GM19468 (cell line): Measurements from ENCODE around the gene NR2F1.
"Not testable (repeated sequence)": the region's sequence is repeated elsewhere in the genome, so short reads cannot be mapped to it uniquely, and the experiment has no call there.

Experiments
- ATAC-seq: cut with Tn5 transposase; IDR thresholded peaks from one replicate; pipeline ENCODE4 v1.9.1; 2021; ENCODE audit warnings: mild to moderate bottlenecking, moderate library complexity, moderate number of reproducible peaks; ENCODE audit not compliant: unreplicated experiment; ENCODE audit errors: extremely low read depth

NR2F1 gene

DNA sequence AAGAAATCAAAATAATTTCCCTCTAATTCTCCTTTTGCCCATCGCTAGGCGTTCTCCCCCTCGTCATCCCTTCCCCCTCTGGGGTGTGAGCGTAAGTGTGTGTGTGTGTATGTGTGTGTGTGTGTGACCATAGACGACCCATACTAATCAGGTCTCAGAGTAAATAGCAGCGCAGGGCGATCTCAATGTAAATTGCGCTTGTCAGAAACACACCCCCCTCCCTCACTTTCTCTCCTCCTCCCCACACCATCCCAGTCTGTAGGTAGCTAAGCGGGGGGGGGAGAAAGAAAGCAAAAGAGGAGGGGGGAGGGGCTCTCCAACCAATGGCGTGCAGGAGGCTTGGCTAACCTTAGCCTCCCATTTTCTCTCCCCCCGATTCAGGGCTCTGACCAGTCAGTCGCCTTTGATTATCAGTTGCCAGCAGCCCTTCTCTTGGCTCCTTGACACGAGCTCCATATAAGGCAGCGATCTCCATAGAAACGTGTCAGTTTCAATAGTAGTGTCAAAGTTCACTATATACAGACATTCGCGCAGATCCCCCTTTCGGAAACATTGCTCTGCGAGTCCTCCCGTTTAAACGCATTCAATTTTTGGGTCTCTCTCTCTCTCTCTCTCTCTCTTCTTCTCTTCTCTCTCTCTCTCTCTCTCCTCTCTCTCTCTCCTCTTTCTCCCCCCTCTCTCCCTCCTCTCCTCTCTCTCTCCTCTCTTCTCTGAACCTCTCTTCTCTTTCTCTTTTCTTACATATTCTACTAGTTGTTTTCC, at the start of gene NR2F1:
TSS of gene NR2F1 (plus strand) at position 546 of the 762 bp plus-strand sequence. CDS start 1,802 bp downstream, outside the sequence.
- no peak for ATAC-seq

DNA sequence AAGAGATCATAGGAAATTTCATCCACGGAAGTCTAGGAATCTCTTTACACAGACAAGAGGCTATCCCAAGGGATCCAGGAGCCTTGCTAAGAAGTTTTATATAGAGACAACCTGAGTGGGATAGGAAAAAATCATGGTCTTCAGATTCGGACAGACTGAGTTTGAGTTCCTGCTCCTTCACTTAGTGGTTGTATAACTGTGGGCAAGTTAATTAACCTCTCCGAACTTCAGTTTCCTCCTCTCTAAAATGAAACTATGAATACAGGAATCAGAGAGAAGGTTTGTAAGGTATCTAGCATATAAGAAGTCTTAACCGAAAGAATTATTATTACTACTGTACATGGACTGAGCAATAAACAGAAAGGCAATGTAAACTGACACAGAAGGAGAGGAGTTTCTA, 37.1 kb upstream of the NR2F1 start:
- ATAC-seq = no peak

DNA sequence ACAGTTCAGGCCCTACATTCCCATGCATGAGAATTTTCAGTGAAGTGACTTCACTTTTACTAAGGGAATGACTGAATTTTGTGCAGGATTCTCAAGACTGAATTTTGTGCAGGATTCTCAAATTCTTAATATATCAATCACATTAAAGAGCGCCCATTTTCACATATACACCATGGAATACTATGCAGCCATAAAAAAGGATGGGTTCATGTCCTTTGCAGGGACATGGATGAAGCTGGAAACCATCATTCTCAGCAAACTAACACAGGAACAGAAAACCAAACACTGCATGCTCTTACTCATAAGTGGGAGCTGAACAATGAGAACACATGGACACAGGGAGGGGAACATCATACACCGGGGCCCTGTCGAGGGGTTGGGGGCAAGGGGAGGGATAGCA, 33.4 kb upstream of the NR2F1 start:
- not testable (repeated sequence) for ATAC-seq

DNA sequence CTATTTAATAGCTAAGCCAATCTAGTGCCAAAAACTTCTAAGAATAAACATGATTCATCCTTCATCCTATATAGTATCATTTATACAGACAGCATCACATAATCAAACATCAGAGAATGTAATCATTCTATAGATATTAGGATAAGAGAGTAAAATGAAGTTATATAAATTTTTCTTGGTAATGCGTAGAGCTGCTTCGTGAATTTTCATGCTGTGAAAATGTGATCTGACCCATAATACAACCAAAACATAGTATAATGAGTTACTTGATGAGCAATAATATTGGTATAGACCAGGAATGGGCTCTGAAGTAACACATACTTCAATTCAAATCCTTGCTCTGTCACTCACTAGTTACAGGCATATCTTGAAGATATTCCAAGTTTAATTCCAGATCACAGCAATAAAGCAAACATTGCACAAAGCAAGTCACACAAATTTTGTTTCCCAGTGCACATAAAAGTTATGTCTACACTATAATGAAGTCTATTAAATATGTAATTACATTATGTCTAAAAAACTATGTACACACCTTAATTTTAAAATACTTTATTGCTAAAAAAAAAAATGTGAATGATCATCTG, 25.9 kb upstream of the NR2F1 start:
- ATAC-seq = no peak

DNA sequence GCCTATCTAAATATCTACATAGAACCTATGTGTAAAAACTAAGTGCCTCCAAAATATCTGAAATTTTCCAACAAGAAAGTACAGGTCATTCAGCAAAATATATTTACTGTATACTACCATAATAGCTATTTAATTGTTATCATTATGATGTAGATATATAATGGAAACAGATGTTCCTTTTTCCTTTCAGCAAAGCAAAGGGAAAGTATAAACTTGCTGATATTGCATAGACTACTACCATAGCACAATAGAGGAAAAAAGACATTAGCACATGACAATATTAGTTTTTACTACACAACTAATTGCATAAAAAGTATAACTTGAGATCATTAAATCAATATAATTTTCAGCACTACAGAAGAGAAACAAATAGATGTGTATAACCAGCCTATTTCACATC, 16.9 kb upstream of the NR2F1 start:
- ATAC-seq = no peak

DNA sequence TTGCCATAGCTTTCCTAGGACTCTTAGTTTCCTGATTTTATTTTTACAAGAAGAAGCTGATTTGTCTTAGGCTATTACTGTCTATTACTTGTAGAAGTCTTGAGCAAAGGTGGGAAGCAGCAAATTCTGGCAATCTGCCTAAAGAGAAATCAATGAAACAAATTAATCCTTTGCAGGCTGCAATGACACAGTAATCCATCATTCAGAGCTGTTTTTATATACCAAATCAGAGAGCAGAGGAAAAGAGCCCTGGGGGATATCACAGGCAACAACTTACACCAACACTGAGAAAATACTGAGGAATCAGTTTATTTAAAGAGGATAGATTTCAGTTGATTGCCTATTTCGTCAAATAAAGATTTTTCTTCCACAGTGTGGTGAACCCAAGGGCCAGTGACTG, 15.6 kb upstream of the NR2F1 start:
- ATAC-seq = no peak

DNA sequence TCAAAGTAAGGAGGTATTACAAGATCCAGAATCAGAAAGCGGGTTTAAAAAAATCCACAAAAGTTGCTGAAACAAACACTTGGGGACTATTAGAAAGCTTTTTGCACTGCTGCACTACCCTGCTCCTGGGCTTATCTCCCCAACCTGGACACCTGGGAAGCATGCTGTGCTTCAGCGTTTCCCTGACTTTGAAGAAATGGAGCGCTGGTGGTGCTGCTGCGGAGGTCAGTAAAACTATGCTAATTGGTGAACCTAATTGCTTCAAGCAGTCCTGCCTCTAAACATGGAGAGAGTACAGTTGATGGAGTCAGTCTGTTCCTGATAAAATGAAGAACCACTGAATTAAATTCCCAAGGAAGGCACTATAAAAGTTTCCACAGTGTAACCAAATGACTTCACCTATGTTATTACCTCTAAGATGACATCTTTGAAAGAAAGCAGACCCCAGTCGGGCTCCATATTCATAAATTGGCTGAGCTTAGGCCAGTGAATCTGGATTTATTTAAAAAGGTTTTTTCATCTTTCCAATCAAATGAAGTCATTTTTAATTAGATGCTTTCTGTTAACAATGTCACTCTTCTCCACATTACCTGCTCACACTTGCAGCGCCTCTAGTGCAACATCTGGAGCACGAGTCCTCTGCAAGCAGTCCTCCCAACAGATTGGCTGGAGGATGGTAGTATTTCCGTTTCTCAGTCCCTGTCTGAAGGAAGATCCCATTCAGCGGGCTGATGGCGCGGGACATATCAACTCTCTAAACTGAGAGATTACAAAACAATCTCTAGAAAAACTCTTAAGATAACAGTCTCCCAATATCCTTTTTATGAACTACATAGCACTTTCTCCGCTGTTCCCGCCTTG, 13.5 kb upstream of the NR2F1 start:
- no peak for ATAC-seq

DNA sequence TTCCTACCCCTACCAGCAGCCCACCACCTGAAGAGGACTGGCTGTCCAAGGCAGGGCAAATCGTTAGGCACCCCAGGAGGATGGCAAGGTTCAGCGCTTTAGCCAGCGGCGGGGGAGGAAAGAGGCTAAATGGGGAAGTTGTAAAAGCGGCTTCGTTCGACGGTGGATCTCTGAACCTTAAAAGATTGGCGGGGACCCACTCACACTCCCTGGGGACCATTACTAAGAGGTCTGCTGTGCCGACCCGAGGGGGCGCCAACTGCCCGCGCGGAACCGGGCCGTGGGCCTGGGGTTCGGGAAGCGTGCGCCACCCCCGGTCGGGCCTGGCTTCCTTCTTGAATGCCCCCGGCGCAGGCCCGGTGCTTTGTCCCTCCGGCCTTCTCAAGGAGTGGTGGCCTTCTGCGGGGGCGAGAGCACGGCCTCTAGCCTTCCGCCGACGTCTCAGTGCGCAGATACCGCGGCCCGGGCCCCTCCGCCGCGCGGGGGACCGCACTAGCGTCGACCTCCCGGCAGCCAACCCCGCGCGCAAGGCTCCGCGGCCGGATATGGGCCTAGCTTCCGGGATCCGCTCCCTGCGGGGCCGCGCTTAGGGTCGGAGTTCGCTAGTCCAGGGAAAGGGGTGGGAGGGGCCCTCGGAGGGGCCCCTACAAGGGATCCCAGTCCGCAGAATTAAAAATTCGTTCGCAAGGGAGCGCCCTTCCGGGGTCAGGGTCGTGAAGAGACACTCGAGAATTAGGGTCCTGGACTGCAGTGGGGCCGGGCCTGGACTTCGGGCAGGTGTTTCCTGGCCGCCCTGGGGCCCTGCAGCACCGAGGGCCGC, 12.5 kb upstream of the NR2F1 start:
- no peak for ATAC-seq

DNA sequence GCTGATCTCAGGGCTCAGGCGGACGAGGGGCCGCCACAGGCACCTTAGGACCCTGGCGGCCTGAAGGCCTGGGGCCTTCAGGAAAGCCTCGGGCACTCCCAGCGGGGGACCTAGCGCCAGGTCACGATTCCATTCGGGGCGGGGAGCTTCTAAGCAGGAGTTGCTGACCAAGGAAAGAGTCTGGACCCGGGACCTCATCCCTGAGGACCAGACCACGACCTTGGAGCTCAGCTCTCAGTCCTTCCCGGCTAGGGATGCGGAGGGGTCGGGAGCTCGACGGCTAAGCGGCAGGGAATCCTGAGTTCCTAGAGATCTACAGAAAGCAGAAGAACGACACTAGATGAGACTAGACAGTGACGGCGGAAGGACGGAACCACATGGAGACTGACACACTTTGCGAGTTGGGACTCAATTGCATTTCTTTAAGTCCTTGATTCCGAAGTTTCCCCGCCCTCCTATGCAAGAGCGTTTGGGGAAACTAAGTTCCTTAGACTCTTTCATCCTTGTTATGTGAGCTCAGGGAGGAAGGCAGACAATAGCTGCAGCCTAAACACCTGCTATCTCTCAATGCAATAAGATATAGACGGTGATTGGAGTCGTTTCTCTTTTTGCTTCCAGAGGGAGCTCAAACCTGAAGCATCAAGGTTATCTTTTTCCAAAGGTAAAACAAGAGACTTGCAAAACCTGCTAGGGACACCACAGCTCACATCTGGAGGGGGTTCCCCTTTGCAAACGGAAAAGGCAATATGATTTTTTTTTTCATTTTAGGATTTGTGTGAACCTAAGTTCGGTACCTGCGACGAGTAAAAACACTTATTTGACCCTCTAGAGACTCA, 11.7 kb upstream of the NR2F1 start:
- no peak for ATAC-seq

DNA sequence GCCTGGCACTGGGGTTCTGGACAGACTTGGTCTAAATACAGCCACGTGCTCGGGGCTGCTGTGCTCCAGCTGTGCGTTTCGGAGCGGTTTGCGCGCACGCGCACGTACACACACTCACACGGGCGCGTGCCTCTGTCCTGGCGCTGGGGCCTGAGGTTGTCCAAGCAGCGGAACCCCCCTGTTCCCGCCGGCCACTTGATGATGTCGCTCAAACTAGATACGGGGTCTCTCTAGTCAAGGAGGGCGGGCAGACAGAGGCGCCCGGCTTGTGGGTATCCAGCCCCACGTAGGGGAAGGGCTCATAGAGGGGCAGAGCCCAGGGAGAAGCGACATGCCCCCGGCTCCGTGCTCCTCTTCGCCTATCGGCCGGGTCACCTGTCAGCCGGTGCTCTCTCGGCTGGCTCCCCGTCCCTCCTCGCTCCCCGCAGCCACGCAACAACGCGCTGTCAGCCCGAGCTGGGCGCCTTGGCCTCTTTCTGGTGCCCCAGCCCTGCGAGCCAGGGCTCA, 10.9 kb upstream of the NR2F1 start:
- ATAC-seq = no peak

DNA sequence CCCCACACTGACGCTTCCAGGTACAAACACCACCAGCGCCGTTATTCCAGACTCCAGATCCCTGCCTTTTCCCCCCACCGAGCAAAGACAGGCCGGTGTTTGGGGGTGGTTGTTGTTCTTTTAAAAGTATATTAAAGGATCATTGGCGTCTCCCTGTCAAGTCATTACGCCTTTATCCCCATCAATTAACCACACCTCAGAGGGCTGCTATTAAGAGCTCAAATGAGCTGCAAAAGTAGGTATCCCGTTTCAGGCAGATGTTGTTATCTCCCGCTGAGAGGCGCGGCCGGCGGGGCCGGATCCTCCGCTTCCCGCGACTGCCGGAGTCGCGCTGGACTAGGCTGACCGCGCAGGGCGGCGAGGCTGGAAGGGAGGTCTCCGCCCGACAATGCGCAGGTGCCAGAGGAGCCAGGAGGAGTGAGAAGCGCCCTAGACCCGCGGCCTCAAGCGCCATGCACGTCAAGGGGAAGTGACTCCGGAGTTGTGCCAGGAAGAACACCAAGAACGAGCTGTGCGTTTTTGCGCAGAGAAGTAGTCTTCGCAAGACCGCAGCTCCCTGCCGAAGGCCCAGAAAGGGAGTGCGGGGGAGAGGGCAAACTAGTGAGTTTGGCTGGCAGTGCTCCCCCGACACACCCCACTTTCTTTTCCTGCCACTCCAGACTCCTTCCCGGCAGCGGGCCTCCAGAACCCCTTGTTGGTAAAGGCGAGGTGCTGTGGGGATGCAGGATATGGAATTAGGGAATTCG, 10.2 kb upstream of the NR2F1 start:
- no peak for ATAC-seq

DNA sequence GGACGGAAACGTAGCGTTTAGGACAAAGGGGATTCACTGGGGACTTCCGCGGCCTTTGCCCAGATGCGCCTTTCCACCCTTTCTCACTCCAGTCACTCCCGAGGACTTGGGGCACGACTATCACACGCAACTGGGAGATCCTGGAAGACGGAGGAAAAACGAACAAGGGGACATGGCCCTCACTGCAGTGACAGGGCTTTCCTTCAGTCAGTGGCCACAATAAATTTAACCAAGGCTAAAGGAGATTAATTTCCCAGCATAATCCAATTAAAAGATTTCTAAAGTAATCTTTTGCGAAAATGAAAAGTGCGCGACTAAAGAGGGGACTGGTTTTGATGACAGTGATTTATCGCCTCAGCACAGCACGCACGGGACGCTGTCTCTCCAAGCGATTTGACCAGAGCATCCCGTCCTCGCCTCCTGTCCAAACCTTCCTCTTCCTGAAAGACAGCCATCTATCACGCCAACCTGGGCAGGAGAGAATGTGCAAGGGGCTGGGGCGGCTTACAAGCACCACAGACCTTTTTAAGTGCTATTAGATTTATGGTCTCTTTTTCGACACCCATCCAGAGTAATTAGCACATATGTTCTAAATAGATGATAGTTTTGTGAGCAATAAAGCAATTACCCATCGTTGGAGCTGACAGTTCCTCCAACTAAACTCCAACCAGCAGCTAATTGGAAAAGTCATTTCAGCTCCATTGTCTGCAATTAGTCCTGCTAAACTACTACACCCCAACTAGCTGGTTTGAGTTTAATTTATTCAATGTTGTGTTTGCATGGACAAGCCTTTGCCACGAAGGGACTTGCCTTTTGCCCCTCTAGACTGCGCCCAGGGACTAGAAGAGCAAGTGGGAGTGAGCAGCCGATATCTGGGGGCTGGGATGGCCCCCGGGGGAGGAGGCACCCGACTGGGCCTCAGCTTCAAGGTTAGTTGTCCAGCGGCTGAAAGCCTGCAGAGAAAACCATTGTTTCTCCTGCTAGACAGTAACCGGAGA, 9.4 kb upstream of the NR2F1 start:
- no peak for ATAC-seq

DNA sequence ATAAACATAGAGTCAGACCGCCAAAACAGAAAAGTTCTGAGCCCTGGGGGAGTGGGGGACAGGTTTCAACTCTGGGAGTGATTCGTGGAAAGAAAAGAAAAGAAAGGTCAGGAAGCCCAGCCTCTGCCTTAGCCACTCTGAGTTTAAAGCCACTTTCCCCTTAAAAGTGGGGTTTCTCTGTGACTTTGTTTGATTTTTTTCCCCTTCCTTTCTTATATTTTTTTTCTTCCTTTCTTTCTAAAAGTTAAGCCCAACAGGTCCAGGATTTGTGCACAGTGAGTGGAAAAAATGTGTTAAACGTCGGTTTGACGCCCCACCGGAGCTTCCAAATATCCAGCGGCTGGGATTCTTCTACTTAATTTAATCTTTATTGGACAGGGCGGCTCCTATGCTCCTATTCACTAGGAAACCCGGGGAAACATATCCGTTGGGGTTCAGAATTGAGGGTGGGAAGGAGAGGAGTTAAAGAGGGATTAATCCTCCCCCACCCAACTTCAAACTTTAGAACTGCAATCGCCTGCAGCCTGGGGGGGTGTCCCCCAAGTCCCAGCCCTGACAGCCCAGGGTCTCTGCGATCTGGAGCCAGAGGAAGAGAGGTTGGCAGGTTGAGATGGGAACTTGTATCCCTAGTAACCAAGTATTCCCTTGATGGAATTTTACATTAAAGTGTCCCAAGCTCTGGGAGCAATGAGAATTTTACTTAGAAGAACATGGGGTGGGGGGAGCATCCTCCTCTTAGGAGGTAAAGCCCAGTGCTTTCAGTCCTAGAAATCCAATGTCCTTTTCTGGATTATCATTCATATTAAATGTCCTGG, 8.3 kb upstream of the NR2F1 start:
- no peak for ATAC-seq

DNA sequence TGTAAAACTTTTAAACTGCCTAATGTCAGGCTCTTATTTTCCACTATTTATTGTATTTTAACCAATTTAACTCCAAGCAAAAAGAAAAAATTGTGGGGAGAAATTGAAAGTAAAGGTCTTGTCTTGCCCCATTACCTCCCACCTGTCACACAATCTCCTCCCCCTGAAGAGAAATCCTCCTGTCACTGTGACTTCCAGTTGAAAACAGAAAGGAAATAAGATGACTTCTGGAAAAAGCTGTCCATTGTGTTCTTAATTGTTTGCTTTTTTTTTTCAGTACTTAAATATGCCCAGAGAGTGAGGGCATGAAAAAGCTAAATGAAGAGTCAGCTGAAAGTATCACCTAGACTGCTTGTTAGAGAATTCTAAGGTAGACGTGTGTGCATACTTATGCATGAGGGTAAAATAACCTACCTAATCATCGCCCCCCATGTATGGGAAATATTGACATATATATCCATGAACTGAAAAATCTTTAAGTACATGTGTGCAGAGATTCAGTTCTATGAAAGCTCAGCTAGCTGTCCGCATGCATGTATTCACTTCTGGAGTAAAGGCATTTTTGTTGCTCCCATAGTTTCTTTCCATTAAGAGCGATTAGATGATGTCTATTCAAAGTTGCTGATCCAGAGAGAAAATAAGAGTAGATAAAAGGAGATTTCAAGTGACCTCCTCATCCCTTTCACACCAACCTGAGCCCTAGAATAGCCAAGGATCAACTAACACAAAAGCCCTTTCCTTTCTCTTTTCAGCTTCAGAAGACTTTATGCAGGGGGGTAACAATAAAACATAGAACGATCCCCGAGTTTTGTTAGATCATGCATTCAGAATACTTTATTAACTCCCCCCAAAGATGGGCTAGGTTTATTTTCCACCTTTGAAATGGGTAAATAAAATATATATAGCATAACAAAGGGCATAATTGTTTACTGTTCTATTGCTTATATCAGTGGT, 7.3 kb upstream of the NR2F1 start:
- ATAC-seq = no peak
